Vagina (tissue), 2 donors: ENCODE data around the gene RHOG. TPM values are rescaled to one million over a fixed set of nuclear protein-coding genes. Genes with fewer than 3 reads are reported as not detected.

ENCODE experiments used
- DNase-seq, 2 donors: peaks; one replicate each; pipeline ENCODE4 v3.0.0-alpha.2; 2017; ENCODE audit errors: extremely low spot score in 2 of 2
- H3K27ac ChIP-seq: fragments of 200-600 bp; sonication (generic); one replicate; pipeline ENCODE4 v1.5.1; 2019
- H3K27me3 ChIP-seq: fragments of 200-600 bp; sonication (generic); one replicate; pipeline ENCODE4 v1.5.1; 2019
- H3K36me3 ChIP-seq, 2 donors: fragments of 200-600 bp; sonication (generic); one replicate each; pipeline ENCODE4 v1.5.1; 2017 to 2019
- H3K4me1 ChIP-seq: fragments of 200-600 bp; sonication (generic); one replicate; pipeline ENCODE4 v1.5.1; 2019
- H3K4me3 ChIP-seq, 2 donors: fragments of 200-600 bp; sonication (generic); 1 replicate in 1 of 2; 2 replicates in 1 of 2; pipeline ENCODE4 v1.5.1; 2016 to 2019
- H3K9me3 ChIP-seq: fragments of 200-600 bp; sonication (generic); one replicate; pipeline ENCODE4 v1.5.1; 2019
- CTCF ChIP-seq, 3 experiments: fragments of 450-650 bp in 2 of 3; fragments of 200-600 bp in 1 of 3; sonication (generic) in 1 of 3; IDR thresholded peaks; one replicate each; pipeline ENCODE4 v1.5.1; 2017 to 2019; ENCODE audit warnings: antibody characterized with exemption in 3 of 3, mild to moderate bottlenecking in 2 of 3, moderate library complexity in 2 of 3
- POLR2A ChIP-seq, 2 donors: fragments of 450-650 bp; IDR thresholded peaks; one replicate each; pipeline ENCODE4 v1.6.1; 2017; ENCODE audit warnings: antibody characterized with exemption in 2 of 2, mild to moderate bottlenecking in 2 of 2, moderate library complexity in 2 of 2
- POLR2AphosphoS5 ChIP-seq, 2 donors: sonication (generic); formaldehyde crosslinking; IDR thresholded peaks; one replicate each; pipeline ENCODE4 v1.9.0; 2017; ENCODE audit warnings: antibody characterized with exemption in 2 of 2, mild to moderate bottlenecking in 2 of 2, low read depth in 1 of 2; ENCODE audit not compliant: insufficient read depth in 1 of 2
- intact Hi-C: fragments of 100-400 bp; cut with DNase I; formaldehyde crosslinking; loops from one replicate; pipeline ENCODE4 v1.15.1; 2023
- total RNA-seq: library from RNA; depleted of rRNA; stranded (reverse); fragments of >200 nt; gene quantifications from one replicate; pipeline ENCODE4 v1.2.3, GENCODE V29; 2016

Gene RHOG
- total RNA-seq, 1 donor from 2014 or later: 107 TPM

GRCh38 chr11:3853545-3853842, 12.7 kb upstream of the RHOG start:
- no peak for DNase-seq
- TF ChIP-seq POLR2AphosphoS5 (IDR thresholded peaks at IDR 0.05; ENCODE audit: insufficient read depth in 1 of 2, low read depth in 1 of 2): no peak
- TF ChIP-seq CTCF (IDR thresholded peaks at IDR 0.05): no peak
- TF ChIP-seq POLR2A (IDR thresholded peaks at IDR 0.05): no peak
- Histone ChIP-seq H3K4me3 (no peak overlapping the region), H3K9me3 (no peaks in the 10 kb centered on the region), H3K27me3 (no peaks in the 10 kb centered on the region), H3K4me1 (peaks cover 46% of the 10 kb centered on the region), H3K36me3 (no peaks in the 10 kb centered on the region), H3K27ac (peak overlapping the region; percentile 99)
- intact Hi-C loops: loop anchor here (10.0 kb wide), 1 partner anchor 91 kb away; no protein-coding TSS in a partner anchor

- no peak for DNase-seq
- H3K4me1 ChIP-seq: peaks cover 14% of the 10 kb centered on the region
- H3K27ac ChIP-seq: no peak overlapping the region
- no peaks in the 10 kb centered on the region for H3K9me3 ChIP-seq
- H3K4me3 ChIP-seq: no peak overlapping the region
- intact Hi-C loops: loop anchor here (2.0 kb wide), 1 partner anchor 223 kb away; no protein-coding TSS in a partner anchor
- TF ChIP-seq POLR2A (IDR thresholded peaks at IDR 0.05) (no peak), POLR2AphosphoS5 (IDR thresholded peaks at IDR 0.05; ENCODE audit: insufficient read depth in 1 of 2, low read depth in 1 of 2) (no peak), CTCF (IDR thresholded peaks at IDR 0.05) (peak; percentile 26 to 64 (median 61))
- no peaks in the 10 kb centered on the region for H3K27me3 ChIP-seq
- no peaks in the 10 kb centered on the region for H3K36me3 ChIP-seq
These were observed 8.6 kb upstream of the RHOG start for GRCh38 chr11:3849297-3849874.

- H3K9me3 ChIP-seq: no peaks in the 10 kb centered on the region
- no peak overlapping the region for H3K27ac ChIP-seq
- TF ChIP-seq POLR2AphosphoS5 (IDR thresholded peaks at IDR 0.05; ENCODE audit: insufficient read depth in 1 of 2, low read depth in 1 of 2): no peak
- no peak for TF ChIP-seq POLR2A (IDR thresholded peaks at IDR 0.05)
- TF ChIP-seq CTCF (IDR thresholded peaks at IDR 0.05): no peak
- H3K36me3 ChIP-seq: no peaks in the 10 kb centered on the region
- DNase-seq: no peak
- peaks cover 4% of the 10 kb centered on the region for H3K4me1 ChIP-seq
- intact Hi-C loops: no loop called here
- H3K27me3 ChIP-seq: no peaks in the 10 kb centered on the region
- H3K4me3 ChIP-seq: no peak overlapping the region
These were observed 4.9 kb upstream of the RHOG start for GRCh38 chr11:3845670-3846069.

- no peak for TF ChIP-seq POLR2AphosphoS5 (IDR thresholded peaks at IDR 0.05; ENCODE audit: insufficient read depth in 1 of 2, low read depth in 1 of 2)
- no peak for TF ChIP-seq CTCF (IDR thresholded peaks at IDR 0.05)
- no peak for TF ChIP-seq POLR2A (IDR thresholded peaks at IDR 0.05)
These were observed 4.5 kb upstream of the RHOG start for GRCh38 chr11:3845246-3845645.

GRCh38 chr11:3843326-3843725, 2.6 kb upstream of the RHOG start:
- Histone ChIP-seq H3K4me3 (no peak overlapping the region), H3K27ac (no peak overlapping the region), H3K4me1 (peaks cover 19% of the 10 kb centered on the region), H3K9me3 (no peaks in the 10 kb centered on the region), H3K36me3 (no peaks in the 10 kb centered on the region), H3K27me3 (no peaks in the 10 kb centered on the region)
- DNase-seq: no peak
- TF ChIP-seq POLR2A (IDR thresholded peaks at IDR 0.05) (no peak), POLR2AphosphoS5 (IDR thresholded peaks at IDR 0.05; ENCODE audit: insufficient read depth in 1 of 2, low read depth in 1 of 2) (no peak), CTCF (IDR thresholded peaks at IDR 0.05) (no peak)
- intact Hi-C loops: no loop called here

More at GRCh38 chr11:3845246-3845645, 4.5 kb upstream of the RHOG start:
- H3K36me3 ChIP-seq: no peaks in the 10 kb centered on the region
- no peak overlapping the region for H3K4me3 ChIP-seq
- H3K4me1 ChIP-seq: peaks cover 4% of the 10 kb centered on the region
- no peaks in the 10 kb centered on the region for H3K27me3 ChIP-seq
- no peak for DNase-seq
- no peaks in the 10 kb centered on the region for H3K9me3 ChIP-seq
- intact Hi-C loops: no loop called here
- no peak overlapping the region for H3K27ac ChIP-seq
